Heart left ventricle (tissue), 13 donors: Measurements from ENCODE around the gene SOX18.

Source experiments
- POLR2A ChIP-seq, 2 donors: fragments of 450-650 bp; IDR thresholded peaks; one replicate each; pipeline ENCODE4 v1.6.1; 2017; ENCODE audit warnings: antibody characterized with exemption in 2 of 2, mild to moderate bottlenecking in 2 of 2, moderate library complexity in 2 of 2
- TF ChIP-seq, protein P1 (sequence below), 12 donors: fragments of 200-600 bp; sonication (generic) in 4 of 12; IDR thresholded peaks; one replicate each; pipeline versions ENCODE4 v1.5.0 to v1.8.0; 2018 to 2022; ENCODE audit warnings: antibody characterized with exemption in 12 of 12, mild to moderate bottlenecking in 5 of 12
- donor health status: ischemic (EF 13 %, LVEDD 7.1; RV severe dilation, severe dysfunction).
- donor health status: DM: no; HTN: yes; CAD: no.
- donor health status: DM: no; HTN: no; CAD: no.
- donor health status: ischemic (EF 25% LVEDD 6.9; RV normal size, moderate dysfunction).
- donor health status: ischemic (EF 25% LVEDD 5.7; RV mildly dilated, moderate dysfunction).
- donor health status: ischemic (EF 35%, LVEDD 5.7; RV mildly dilated, moderate dysfunction).
- donor health status: nonischemic (EF 11% LVEDD 7.7; RV severe dilation, severe dysfunction).
- donor health status: DM: yes; HTN: yes; CAD: no.
- donor health status: PGD.
- donor health status: ischemic (EF 29% LVEDD 5.4; RV normal size, mild dysfunction).
- donor health status: nonischemic (EF 23%, LVEDD 6.1; RV moderate dilation, normal function).

DNA sequence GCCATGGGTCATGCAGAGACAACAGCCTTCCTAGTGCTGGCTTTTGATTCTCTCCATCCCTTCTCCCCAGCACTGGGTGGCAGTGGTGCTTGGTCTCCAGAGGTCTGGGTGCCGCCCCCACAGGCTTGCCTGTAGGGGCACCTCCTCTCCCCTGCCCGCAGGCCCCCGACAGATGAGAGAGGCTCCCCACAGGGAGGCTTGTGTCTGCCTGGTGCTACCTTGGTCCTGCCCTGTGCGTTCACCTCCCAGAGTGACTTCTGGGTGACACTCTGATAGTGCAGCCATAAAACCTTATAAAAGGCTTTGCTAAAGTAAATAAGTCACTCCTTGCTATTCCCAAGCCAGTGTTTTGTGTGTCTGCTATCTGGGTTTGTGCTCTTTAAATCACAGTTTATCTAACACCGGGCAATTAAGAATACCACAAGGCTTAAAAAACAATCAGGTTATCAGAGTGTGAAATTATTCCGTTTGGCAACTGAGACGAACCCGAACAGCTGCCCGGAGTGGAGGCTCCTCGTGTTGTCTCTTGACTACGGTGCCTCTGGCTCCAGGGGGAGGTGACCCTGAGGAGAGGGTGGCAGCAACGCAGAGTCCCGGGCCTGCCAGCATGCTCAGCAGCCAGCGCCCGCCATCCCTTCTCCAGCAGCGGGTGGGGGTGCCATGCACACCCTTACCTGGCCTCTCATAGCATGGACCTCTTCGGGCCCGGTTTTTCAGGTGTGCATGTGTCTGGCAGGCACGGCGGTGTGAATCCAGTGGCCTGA is 18.9 kb downstream of the SOX18 start:
- TF ChIP-seq, protein P1, sequence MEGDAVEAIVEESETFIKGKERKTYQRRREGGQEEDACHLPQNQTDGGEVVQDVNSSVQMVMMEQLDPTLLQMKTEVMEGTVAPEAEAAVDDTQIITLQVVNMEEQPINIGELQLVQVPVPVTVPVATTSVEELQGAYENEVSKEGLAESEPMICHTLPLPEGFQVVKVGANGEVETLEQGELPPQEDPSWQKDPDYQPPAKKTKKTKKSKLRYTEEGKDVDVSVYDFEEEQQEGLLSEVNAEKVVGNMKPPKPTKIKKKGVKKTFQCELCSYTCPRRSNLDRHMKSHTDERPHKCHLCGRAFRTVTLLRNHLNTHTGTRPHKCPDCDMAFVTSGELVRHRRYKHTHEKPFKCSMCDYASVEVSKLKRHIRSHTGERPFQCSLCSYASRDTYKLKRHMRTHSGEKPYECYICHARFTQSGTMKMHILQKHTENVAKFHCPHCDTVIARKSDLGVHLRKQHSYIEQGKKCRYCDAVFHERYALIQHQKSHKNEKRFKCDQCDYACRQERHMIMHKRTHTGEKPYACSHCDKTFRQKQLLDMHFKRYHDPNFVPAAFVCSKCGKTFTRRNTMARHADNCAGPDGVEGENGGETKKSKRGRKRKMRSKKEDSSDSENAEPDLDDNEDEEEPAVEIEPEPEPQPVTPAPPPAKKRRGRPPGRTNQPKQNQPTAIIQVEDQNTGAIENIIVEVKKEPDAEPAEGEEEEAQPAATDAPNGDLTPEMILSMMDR (IDR thresholded peaks at IDR 0.05): no peak
- TF ChIP-seq POLR2A (IDR thresholded peaks at IDR 0.05): no peak
